ENCODE data around the gene TRPM3.

GRCh38 chr9:70911791-70912190, 209.6 kb downstream of the TRPM3 start:
- TF ChIP-seq POLR2AphosphoS5 (IDR thresholded peaks at IDR 0.05; ENCODE audit: borderline replicate concordance, low read depth, low read length) (no peak), EZH2 (IDR thresholded peaks at IDR 0.05) (no peak), FOXP2 (optimal IDR thresholded peaks at IDR 0.05; ENCODE audit: control extremely low read depth, extremely low read length, insufficient read depth) (no peak)
